Ovary (tissue), 3 donors: ENCODE measurements around the gene CATSPER4.

Experiments
- EP300 ChIP-seq: sonication (generic); formaldehyde crosslinking; IDR thresholded peaks from one replicate; pipeline ENCODE4 v1.6.1; 2017; ENCODE audit warnings: antibody characterized with exemption
- POLR2A ChIP-seq: fragments of 450-650 bp; IDR thresholded peaks from one replicate; pipeline ENCODE4 v1.6.1; 2017; ENCODE audit warnings: antibody characterized with exemption, mild to moderate bottlenecking, moderate library complexity
- TF ChIP-seq, protein P1 (sequence below), 3 donors: fragments of 450-650 bp in 2 of 3; fragments of 200-600 bp in 1 of 3; IDR thresholded peaks; one replicate each; pipeline versions ENCODE4 v1.5.1 to v1.8.0; 2016 to 2022; ENCODE audit warnings: antibody characterized with exemption in 3 of 3, mild to moderate bottlenecking in 1 of 3
- donor health status: DM: no; HTN: no; CAD: no.

GRCh38 chr1:26155370-26156284 is 34.8 kb upstream of the CATSPER4 start:
- TF ChIP-seq, protein P1, sequence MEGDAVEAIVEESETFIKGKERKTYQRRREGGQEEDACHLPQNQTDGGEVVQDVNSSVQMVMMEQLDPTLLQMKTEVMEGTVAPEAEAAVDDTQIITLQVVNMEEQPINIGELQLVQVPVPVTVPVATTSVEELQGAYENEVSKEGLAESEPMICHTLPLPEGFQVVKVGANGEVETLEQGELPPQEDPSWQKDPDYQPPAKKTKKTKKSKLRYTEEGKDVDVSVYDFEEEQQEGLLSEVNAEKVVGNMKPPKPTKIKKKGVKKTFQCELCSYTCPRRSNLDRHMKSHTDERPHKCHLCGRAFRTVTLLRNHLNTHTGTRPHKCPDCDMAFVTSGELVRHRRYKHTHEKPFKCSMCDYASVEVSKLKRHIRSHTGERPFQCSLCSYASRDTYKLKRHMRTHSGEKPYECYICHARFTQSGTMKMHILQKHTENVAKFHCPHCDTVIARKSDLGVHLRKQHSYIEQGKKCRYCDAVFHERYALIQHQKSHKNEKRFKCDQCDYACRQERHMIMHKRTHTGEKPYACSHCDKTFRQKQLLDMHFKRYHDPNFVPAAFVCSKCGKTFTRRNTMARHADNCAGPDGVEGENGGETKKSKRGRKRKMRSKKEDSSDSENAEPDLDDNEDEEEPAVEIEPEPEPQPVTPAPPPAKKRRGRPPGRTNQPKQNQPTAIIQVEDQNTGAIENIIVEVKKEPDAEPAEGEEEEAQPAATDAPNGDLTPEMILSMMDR (IDR thresholded peaks at IDR 0.05): no peak
- TF ChIP-seq EP300 (no peak), POLR2A (no peak)
